Fibroblast of the aortic adventitia (primary cell): ENCODE data around the gene GTSE1. TPM values are rescaled to one million over a fixed set of nuclear protein-coding genes. Genes with fewer than 3 reads are reported as not detected.

ENCODE experiments used
- DNase-seq: peaks from one replicate; pipeline ENCODE4 v3.0.0-alpha.2; 2010; ENCODE audit warnings: low read depth
- H3K4me3 ChIP-seq: 2 replicates; pipeline ENCODE4 v1.5.1; 2011; ENCODE audit warnings: low read depth, mild to moderate bottlenecking, control low read depth, low read length, moderate library complexity
- total RNA-seq: library from RNA; depleted of rRNA; stranded (reverse); fragments of >200 nt; gene quantifications from 2 replicates; pipeline ENCODE4 v1.2.3, GENCODE V29; 2012; ENCODE audit warnings: low replicate concordance
- TF ChIP-seq, protein P1 (sequence below): IDR thresholded peaks from 2 replicates; pipeline ENCODE4 v1.5.1; 2011; ENCODE audit warnings: mild to moderate bottlenecking, low read length, control low read depth, inconsistent platforms; ENCODE audit not compliant: insufficient read depth

Gene GTSE1
- total RNA-seq, 1 donor: 13.4 TPM

DNA sequence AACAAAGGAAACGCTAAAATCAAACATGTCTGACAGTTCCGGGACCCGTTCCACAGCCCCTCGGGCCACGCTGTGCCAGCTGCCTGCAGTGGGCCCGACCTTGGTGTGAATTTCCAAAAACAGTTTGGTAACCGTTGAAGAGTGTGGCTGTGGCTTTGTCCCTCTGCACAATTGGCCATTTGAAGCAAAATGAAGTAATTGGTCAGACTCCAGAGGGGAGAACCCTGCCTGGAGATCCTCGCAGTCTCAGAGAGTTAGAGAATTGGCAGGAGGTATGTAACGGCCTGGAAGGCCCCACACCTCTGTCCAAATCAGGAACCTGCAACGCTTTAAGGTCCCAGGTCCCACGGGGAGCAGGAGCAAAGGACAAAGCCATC, 65.1 kb downstream of the GTSE1 start:
- DNase-seq: no peak
- H3K4me3 ChIP-seq: no peak overlapping the region
- TF ChIP-seq, protein P1, sequence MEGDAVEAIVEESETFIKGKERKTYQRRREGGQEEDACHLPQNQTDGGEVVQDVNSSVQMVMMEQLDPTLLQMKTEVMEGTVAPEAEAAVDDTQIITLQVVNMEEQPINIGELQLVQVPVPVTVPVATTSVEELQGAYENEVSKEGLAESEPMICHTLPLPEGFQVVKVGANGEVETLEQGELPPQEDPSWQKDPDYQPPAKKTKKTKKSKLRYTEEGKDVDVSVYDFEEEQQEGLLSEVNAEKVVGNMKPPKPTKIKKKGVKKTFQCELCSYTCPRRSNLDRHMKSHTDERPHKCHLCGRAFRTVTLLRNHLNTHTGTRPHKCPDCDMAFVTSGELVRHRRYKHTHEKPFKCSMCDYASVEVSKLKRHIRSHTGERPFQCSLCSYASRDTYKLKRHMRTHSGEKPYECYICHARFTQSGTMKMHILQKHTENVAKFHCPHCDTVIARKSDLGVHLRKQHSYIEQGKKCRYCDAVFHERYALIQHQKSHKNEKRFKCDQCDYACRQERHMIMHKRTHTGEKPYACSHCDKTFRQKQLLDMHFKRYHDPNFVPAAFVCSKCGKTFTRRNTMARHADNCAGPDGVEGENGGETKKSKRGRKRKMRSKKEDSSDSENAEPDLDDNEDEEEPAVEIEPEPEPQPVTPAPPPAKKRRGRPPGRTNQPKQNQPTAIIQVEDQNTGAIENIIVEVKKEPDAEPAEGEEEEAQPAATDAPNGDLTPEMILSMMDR: no peak

DNA sequence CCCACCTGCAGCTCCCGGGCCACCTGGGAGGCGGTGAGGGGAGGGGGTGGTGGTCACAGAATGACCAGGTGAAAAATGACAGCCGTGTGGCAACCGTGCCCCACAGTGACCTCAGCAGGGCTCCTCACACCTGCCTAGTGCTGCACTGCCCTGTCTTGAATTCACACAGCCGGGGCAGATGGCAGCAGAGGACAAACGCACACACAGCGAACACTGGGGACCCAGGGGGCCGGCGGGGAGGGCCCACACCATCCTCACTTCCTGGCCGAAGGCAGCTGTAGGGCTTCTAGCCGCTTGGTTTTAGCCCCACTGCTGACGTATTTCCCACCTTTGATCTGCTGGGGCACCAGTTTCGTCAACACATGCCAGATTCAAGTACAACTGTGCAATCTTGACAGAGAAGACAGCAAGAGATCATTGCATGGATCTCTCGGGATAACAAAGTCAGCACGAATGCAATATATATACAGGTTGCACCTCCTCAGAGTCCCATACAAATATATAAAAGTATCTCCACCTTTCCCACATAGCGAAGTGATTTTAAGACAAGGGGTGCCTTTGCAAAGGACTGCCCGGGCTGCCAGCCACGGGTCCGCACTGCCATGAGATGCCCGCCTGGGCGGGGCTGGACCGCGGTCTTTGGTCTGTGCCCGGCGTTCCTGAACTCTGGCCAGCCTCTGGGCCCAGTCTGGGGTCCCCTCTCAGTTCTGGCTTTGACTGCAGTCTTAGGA, 65.7 kb downstream of the GTSE1 start:
- no peak overlapping the region for H3K4me3 ChIP-seq
- DNase-seq: no peak
- TF ChIP-seq, protein P1: no peak

DNA sequence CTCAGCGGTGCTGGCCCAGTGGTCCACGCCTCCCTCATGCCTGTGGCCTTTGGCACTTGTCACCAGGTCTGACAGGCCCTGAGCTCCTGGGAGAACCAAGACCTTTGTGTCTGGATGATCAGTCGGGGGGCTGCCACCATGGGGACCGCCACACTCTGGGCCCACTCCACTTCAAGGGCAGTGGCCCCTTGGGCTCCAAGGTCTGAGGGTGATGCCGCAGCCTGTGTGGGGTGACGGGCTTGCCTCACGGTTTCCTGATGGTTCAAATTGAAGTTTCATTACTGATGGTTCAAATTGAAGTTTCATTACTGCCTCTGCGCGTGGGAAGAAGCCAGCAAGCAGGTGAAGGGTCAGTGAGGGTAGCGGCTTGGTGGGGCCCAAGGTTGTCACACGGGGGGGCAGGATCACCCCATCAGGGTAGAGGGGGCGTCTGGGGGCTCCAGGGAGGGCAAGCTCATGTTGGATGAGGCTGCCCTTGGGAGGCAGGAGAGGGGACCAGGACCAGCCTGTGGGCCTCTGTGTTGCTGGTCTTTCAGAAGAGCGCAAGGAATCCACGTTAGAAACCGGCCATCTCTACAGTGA, 66.4 kb downstream of the GTSE1 start:
- TF ChIP-seq, protein P1: no peak
- no peak for DNase-seq

DNA sequence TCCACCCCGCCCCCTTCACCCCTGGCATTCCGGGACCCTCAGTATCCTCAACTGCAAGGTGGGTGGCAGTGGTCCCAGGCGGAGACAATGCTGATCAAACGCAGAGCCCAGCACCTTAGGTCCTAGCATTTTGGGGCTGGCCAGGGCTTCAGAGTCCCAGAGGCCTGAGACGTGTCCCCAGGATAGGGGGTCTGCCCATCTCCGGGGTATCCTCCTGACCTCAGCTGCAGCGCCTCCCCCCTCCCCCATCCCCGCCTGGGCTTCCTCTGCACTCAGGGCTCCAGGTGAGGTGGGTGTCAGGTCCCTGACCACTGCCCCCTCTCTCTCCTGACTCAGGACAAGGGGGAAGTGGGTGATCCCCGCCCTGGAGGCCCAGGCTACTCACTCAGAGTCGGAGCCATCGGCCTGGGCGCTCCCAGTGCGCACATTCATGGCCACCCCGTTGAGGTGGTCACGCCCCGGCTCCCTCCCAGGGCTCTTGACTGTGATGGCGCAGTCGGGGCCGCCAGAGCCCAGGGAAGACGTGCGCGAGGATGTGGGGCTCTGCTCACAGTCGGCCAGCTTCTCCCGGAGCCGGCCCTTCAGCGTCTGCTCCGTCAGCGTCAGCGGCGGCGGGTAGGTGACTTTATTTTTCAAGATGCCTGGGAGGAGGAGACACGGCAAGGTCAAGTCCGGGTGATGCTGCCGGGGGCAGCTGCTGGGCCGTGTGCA, 67.1 kb downstream of the GTSE1 start:
- DNase-seq: no peak

More for the DNA sequence above, 66.4 kb downstream of the GTSE1 start:
- no peak overlapping the region for H3K4me3 ChIP-seq

DNA sequence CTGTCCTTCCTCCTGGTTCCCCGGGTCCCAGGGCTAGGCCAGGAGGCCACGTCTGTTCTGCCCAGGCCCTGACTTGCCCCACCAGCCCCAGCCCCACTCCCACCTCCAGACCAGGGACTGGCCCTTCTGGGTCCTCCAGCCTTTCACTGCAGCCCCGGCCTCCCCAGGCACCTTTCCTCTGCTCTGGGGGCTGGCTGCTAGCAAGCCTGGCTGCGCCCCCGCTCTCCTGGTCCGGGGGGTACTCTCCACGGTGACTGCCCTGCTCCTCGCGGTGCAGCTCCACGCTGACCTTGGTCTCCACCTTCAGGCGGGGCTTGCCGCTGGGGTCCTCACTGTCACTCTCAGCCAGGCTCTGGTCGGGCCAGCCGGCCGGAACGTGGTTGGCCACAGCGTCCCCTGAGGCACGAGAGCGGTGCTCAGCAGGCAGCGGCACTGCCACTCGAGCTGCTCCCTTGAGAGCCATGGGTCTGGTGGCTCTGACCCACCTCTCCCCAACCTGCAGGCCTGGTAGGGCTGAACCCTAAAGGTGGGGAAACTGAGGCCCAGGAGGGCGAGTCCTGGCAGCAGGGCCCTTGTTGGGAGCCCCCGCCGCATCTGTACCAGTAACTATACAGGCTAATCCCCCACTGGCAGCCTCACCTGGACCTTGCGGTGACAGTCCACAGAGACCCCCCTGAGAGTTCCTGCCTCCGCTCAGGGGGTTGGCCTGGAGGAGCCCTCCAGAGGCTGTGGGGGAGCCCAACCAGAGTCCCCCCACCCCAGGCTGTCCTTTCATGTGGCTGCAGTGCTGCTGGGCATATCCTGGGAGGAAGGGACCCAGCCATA, 67.9 kb downstream of the GTSE1 start:
- TF ChIP-seq, protein P1: no peak
- H3K4me3 ChIP-seq: no peak overlapping the region
- DNase-seq: no peak

More for the DNA sequence above, 67.1 kb downstream of the GTSE1 start:
- H3K4me3 ChIP-seq: no peak overlapping the region
- TF ChIP-seq, protein P1: no peak

DNA sequence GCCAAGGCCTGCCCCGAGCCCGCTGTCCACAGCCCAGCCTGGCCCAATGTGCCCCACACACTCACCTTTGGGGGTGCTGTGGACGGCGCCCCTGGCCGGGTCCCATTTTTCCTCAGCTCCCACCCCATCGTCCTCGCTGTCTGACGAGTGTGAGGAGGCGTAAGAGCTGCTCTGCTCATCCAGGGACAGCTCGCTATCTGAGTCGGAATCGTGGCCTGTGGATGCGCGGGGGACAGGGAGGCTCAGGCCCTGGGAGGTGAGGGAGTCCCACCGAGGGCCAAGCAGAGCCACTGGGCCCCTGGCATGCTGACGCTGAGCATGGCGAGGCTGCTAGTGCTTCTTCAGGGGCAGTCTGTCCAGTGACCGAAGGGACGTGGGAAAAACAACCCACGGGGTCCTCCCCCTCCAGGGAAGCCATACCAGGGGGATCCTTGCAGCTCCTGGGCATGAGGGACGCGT, 68.5 kb downstream of the GTSE1 start:
- TF ChIP-seq, protein P1: no peak
- H3K4me3 ChIP-seq: no peak overlapping the region
- DNase-seq: no peak
